HL-60 (cell line): ENCODE results near the gene SLC22A4.

Experiments
- DNase-seq, 2 experiments: peaks; one replicate each; pipeline ENCODE4 v3.0.0-alpha.2; 2010 to 2020; ENCODE audit warnings: low read depth in 1 of 2, low spot score in 1 of 2
- H3K27ac ChIP-seq: fragments of 250-450 bp; sonication (Bioruptor Pico); replicated peaks from 2 replicates; pipeline ENCODE4 v1.5.1; 2020; ENCODE audit warnings: mild to moderate bottlenecking, moderate library complexity
- H3K27me3 ChIP-seq: fragments of 250-450 bp; sonication (Bioruptor Pico); 2 replicates; pipeline ENCODE4 v1.5.1; 2021; ENCODE audit warnings: mild to moderate bottlenecking, moderate library complexity; ENCODE audit not compliant: insufficient read depth, poor library complexity, severe bottlenecking
- H3K4me3 ChIP-seq: replicated peaks from 2 replicates; pipeline ENCODE4 v1.5.1; 2011; ENCODE audit warnings: mild to moderate bottlenecking, control low read depth, low read length; ENCODE audit not compliant: insufficient read depth
- CTCF ChIP-seq: IDR thresholded peaks from one replicate; pipeline ENCODE4 v1.5.1; 2011; ENCODE audit warnings: low read length, control low read depth, inconsistent platforms; ENCODE audit not compliant: insufficient read depth
- GABPA ChIP-seq: IDR thresholded peaks from 2 replicates; pipeline ENCODE4 v1.6.1; 2012; ENCODE audit warnings: low read depth
- POLR2AphosphoS5 ChIP-seq: IDR thresholded peaks from 2 replicates; pipeline ENCODE4 v1.6.1; 2012; ENCODE audit warnings: low read depth
- SPI1 ChIP-seq: IDR thresholded peaks from 2 replicates; pipeline ENCODE4 v1.6.1; 2012; ENCODE audit warnings: low read depth, mild to moderate bottlenecking, borderline replicate concordance
- TF ChIP-seq, protein P1 (sequence below): IDR thresholded peaks from 2 replicates; pipeline ENCODE4 v1.6.1; 2012; ENCODE audit warnings: low read depth; ENCODE audit not compliant: insufficient replicate concordance

Gene SLC22A4

GRCh38 chr5:132383261-132383660 lies 89.1 kb downstream of the SLC22A4 start:
- no peaks in the 10 kb centered on the region for H3K27me3 ChIP-seq
- H3K27ac ChIP-seq = no peak overlapping the region
- TF ChIP-seq POLR2AphosphoS5 = no peak
- no peak for TF ChIP-seq CTCF
- TF ChIP-seq GABPA = no peak
- no peak for TF ChIP-seq SPI1
- TF ChIP-seq, protein P1, sequence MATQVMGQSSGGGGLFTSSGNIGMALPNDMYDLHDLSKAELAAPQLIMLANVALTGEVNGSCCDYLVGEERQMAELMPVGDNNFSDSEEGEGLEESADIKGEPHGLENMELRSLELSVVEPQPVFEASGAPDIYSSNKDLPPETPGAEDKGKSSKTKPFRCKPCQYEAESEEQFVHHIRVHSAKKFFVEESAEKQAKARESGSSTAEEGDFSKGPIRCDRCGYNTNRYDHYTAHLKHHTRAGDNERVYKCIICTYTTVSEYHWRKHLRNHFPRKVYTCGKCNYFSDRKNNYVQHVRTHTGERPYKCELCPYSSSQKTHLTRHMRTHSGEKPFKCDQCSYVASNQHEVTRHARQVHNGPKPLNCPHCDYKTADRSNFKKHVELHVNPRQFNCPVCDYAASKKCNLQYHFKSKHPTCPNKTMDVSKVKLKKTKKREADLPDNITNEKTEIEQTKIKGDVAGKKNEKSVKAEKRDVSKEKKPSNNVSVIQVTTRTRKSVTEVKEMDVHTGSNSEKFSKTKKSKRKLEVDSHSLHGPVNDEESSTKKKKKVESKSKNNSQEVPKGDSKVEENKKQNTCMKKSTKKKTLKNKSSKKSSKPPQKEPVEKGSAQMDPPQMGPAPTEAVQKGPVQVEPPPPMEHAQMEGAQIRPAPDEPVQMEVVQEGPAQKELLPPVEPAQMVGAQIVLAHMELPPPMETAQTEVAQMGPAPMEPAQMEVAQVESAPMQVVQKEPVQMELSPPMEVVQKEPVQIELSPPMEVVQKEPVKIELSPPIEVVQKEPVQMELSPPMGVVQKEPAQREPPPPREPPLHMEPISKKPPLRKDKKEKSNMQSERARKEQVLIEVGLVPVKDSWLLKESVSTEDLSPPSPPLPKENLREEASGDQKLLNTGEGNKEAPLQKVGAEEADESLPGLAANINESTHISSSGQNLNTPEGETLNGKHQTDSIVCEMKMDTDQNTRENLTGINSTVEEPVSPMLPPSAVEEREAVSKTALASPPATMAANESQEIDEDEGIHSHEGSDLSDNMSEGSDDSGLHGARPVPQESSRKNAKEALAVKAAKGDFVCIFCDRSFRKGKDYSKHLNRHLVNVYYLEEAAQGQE = no peak
- DNase-seq = no peak
- H3K4me3 ChIP-seq = no peak overlapping the region

- no peak overlapping the region for H3K27ac ChIP-seq
- DNase-seq = no peak
- no peak overlapping the region for H3K4me3 ChIP-seq
- TF ChIP-seq SPI1 = no peak
- TF ChIP-seq GABPA = no peak
- no peak for TF ChIP-seq CTCF
- TF ChIP-seq, protein P1 = no peak
- TF ChIP-seq POLR2AphosphoS5 = no peak
- no peaks in the 10 kb centered on the region for H3K27me3 ChIP-seq
These were observed 89.8 kb downstream of the SLC22A4 start for GRCh38 chr5:132383984-132384383.

DNA sequence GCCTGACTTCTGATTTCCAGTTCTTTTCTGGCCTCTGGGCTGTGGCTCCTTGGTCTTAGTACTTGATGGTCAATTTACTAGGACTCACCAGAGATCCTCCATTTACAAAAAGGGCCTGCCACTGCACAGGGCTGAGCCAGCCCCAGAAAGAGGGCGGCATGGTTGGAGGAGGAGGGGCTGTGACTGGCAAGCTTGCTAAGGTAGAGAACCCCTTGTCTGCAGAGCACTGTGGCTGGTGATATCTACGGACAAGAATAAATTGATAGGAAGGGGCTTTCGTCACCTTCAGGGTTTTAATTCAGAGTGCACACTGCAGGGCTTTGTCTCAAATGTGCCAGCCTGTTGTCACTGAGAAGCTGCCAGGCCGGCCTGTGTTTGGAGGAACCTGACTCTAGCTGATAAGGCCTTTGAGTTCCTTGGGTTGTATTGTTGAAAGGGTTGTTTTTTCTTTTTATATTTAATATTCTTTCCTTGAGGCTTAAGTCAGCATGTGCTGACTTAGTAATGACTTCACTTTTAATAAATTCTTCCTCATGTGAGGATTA lies 90.4 kb downstream of the SLC22A4 start:
- no peak overlapping the region for H3K4me3 ChIP-seq
- no peak overlapping the region for H3K27ac ChIP-seq
- TF ChIP-seq GABPA (no peak), POLR2AphosphoS5 (no peak), CTCF (no peak), SPI1 (no peak)
- TF ChIP-seq, protein P1 = no peak
- no peaks in the 10 kb centered on the region for H3K27me3 ChIP-seq
- no peak for DNase-seq
